Peyer's patch (tissue), 4 donors: ENCODE data around the gene ZNF521.

Experiments
- CTCF ChIP-seq, 6 experiments: fragments of 450-650 bp in 4 of 6; fragments of 200-600 bp in 2 of 6; sonication (generic) in 1 of 6; IDR thresholded peaks; one replicate each; pipeline ENCODE4 v1.5.1; 2017 to 2019; ENCODE audit warnings: antibody characterized with exemption in 6 of 6, mild to moderate bottlenecking in 3 of 6, moderate library complexity in 1 of 6
- POLR2A ChIP-seq, 2 donors: fragments of 450-650 bp; IDR thresholded peaks; one replicate each; pipeline ENCODE4 v1.5.1; 2017; ENCODE audit warnings: antibody characterized with exemption in 2 of 2, mild to moderate bottlenecking in 2 of 2, moderate library complexity in 2 of 2

DNA sequence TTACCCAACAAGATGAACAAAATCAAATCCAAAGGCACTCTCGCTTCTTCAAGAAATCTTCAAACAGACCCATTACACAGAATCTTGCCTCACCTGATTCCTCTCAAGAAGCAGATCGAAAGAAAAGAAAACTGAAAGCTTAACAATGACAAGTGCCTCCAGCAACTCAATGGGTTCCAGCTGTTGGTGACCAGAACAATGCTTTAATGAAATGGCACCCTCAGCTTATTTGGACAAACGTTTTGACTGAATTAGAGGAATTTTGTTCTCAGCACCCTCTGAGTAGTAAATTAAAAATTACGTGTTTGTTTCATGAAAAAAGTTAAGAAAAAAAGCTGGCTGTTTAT is 211.0 kb downstream of the ZNF521 start:
- TF ChIP-seq POLR2A (IDR thresholded peaks at IDR 0.05) (no peak), CTCF (IDR thresholded peaks at IDR 0.05) (no peak)
